Suprapubic skin (tissue), 4 donors: ENCODE results near the gene RPH3AL. TPM values are rescaled to one million over a fixed set of nuclear protein-coding genes. Genes with fewer than 3 reads are reported as not detected.

Source experiments
- DNase-seq, 2 donors: peaks; one replicate each; pipeline ENCODE4 v3.0.0-alpha.2; 2019; ENCODE audit warnings: low spot score in 2 of 2
- H3K27ac ChIP-seq: fragments of 200-600 bp; sonication (generic); one replicate; pipeline ENCODE4 v1.5.1; 2019
- H3K27me3 ChIP-seq: fragments of 200-600 bp; sonication (generic); one replicate; pipeline ENCODE4 v1.5.1; 2019
- H3K36me3 ChIP-seq: fragments of 200-600 bp; sonication (generic); one replicate; pipeline ENCODE4 v1.5.1; 2019
- H3K4me1 ChIP-seq: fragments of 200-600 bp; sonication (generic); one replicate; pipeline ENCODE4 v1.5.1; 2019
- H3K4me3 ChIP-seq: fragments of 200-600 bp; sonication (generic); one replicate; pipeline ENCODE4 v1.5.1; 2019; ENCODE audit warnings: mild to moderate bottlenecking
- H3K9me3 ChIP-seq: fragments of 200-600 bp; sonication (generic); one replicate; pipeline ENCODE4 v1.5.1; 2019
- EP300 ChIP-seq: sonication (generic); formaldehyde crosslinking; IDR thresholded peaks from one replicate; pipeline ENCODE4 v1.6.1; 2017; ENCODE audit warnings: antibody characterized with exemption
- POLR2A ChIP-seq, 2 donors: fragments of 450-650 bp; IDR thresholded peaks; one replicate each; pipeline ENCODE4 v1.6.1; 2017; ENCODE audit warnings: antibody characterized with exemption in 2 of 2, mild to moderate bottlenecking in 2 of 2, moderate library complexity in 2 of 2
- POLR2AphosphoS5 ChIP-seq, 3 donors: sonication (generic); formaldehyde crosslinking; IDR thresholded peaks; one replicate each; pipeline ENCODE4 v1.6.1; 2017; ENCODE audit warnings: antibody characterized with exemption in 3 of 3
- WGBS: methylation state at CpG from one replicate; pipeline ENCODE4 v1.1.5; 2018; 5-methylcytosine and 5-hydroxymethylcytosine counted together
- total RNA-seq, 4 donors: library from RNA; depleted of rRNA; stranded (reverse); fragments of >200 nt; gene quantifications; one replicate each; pipeline ENCODE4 v1.1.0, GENCODE V29; 2016
- TF ChIP-seq, protein P1 (sequence below), 2 donors: fragments of 200-600 bp in 1 of 2; fragments of 450-650 bp in 1 of 2; sonication (generic) in 1 of 2; IDR thresholded peaks; one replicate each; pipeline ENCODE4 v1.5.1; 2016 to 2019; ENCODE audit warnings: antibody characterized with exemption in 2 of 2, mild to moderate bottlenecking in 1 of 2, moderate library complexity in 1 of 2

Gene RPH3AL
- total RNA-seq, 4 donors from 2014 or later = 1.7 to 39.5 (median 10.9) TPM

DNA sequence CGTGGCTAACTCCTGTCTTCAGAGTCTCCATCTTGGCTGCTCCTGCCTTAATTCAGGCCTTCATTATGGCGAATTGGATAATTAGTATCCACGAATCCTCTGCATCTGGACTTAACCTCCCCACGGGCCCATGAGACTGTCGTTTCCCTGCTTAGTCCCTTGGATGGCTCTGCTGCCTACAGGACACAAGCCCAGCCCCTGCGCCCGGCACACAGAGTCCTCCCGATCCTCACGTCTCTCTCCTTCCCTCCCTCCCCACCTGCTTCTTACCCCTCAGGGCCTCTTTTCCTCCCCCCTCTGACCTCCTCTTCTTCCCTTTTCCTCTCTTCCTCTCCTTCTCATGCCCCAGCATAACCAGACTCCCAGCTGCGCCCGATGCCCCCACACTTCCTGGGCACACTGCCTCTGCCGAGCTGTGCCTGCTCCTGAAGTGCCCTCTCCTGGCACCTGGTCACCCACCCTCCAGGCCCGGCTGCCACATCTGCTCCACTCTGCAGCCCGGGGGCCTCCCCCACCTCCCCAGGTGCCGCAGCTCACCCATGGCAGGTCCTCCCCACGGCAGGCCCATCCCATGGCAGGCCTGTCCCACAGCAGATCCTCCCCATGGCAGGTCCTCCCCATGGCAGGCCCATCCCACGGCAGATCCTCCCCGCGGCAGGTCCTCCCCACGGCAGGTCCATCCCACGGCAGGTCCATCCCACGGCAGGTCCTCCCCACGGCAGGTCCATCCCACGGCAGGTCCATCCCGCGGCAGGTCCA is 45.9 kb downstream of the RPH3AL start:
- no peak for DNase-seq
- Histone ChIP-seq H3K9me3 (no peaks in the 10 kb centered on the region), H3K4me1 (peaks cover 10% of the 10 kb centered on the region), H3K27me3 (no peaks in the 10 kb centered on the region), H3K4me3 (no peak overlapping the region), H3K27ac (no peak overlapping the region), H3K36me3 (no peaks in the 10 kb centered on the region)
- no peak for TF ChIP-seq EP300
- TF ChIP-seq POLR2A (IDR thresholded peaks at IDR 0.05) = no peak
- TF ChIP-seq POLR2AphosphoS5 (IDR thresholded peaks at IDR 0.05) = no peak
- TF ChIP-seq, protein P1, sequence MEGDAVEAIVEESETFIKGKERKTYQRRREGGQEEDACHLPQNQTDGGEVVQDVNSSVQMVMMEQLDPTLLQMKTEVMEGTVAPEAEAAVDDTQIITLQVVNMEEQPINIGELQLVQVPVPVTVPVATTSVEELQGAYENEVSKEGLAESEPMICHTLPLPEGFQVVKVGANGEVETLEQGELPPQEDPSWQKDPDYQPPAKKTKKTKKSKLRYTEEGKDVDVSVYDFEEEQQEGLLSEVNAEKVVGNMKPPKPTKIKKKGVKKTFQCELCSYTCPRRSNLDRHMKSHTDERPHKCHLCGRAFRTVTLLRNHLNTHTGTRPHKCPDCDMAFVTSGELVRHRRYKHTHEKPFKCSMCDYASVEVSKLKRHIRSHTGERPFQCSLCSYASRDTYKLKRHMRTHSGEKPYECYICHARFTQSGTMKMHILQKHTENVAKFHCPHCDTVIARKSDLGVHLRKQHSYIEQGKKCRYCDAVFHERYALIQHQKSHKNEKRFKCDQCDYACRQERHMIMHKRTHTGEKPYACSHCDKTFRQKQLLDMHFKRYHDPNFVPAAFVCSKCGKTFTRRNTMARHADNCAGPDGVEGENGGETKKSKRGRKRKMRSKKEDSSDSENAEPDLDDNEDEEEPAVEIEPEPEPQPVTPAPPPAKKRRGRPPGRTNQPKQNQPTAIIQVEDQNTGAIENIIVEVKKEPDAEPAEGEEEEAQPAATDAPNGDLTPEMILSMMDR (IDR thresholded peaks at IDR 0.05) = no peak
- WGBS = 88% methylated on average over 22 of the region's 26 CpGs

DNA sequence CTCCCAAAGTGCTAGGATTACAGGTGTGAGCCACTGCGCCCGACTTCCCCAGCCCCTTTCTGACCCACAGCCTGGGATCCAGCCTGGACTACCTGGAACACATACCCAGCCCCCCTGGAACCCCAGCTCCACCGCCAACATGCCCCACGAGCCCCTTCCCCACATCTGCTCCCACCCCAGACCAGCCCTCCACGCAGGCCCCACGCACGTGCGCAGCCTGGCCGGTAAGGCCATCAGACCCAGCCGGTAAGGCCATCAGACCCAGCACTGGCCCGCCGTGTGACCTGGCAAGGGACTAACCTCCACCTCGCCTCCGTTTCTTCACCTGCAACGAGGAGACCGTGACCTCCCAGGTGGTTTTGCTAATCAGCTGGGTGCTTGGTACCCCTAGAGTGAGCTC is 46.5 kb downstream of the RPH3AL start:
- no peak for DNase-seq
- H3K27me3 ChIP-seq = no peaks in the 10 kb centered on the region
- H3K36me3 ChIP-seq = no peaks in the 10 kb centered on the region
- H3K4me3 ChIP-seq = no peak overlapping the region
- no peaks in the 10 kb centered on the region for H3K9me3 ChIP-seq
- peaks cover 10% of the 10 kb centered on the region for H3K4me1 ChIP-seq
- TF ChIP-seq, protein P1 (IDR thresholded peaks at IDR 0.05) = no peak
- TF ChIP-seq EP300 = no peak
- TF ChIP-seq POLR2AphosphoS5 (IDR thresholded peaks at IDR 0.05) = no peak
- no peak for TF ChIP-seq POLR2A (IDR thresholded peaks at IDR 0.05)
- H3K27ac ChIP-seq = no peak overlapping the region
- 97% methylated on average over 8 of the region's 16 CpGs for WGBS

DNA sequence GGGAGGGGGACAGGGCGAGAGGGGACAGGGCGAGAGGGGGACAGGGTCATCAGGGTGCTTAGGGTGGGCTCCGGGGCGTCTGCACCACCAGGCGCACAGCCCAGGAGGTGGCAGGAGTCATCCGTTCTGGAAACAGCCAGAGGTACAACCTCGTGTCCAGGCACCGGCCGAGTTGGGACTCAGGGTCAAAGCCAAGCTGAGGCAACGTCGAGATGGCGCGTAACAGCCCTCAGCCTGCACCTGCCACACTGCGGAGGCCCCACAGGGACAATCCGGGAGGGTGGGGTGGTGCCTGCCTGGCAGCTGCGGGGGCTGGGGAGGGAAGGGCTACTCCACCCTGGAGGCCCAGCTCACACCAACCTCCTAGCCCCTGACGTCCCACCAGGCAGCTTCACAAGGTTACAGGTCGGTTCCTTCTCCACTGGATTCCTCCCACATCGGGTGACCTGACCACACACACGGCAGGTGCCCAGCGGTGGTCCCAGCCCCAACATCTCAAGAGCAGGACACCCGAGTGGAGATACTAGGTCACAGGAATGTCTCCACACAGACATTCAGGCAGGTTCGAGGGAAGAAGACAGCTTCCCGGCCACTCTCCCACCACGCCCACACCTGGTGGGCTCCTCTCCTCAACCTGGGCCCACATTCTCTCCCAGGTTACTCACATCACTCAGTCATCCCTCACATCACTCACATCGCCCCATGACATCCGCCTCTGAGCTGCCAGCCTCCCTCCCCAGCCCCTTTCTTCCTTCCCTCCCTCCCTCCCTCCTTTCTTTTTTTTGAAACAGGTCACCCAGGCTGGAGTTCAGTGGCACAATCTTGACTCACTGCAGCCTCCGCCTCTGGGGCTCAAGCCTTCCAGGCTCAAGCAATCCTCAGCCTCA is 47.3 kb downstream of the RPH3AL start:
- Histone ChIP-seq H3K36me3 (no peaks in the 10 kb centered on the region), H3K4me3 (no peak overlapping the region), H3K9me3 (no peaks in the 10 kb centered on the region), H3K4me1 (peaks cover 10% of the 10 kb centered on the region), H3K27ac (no peak overlapping the region), H3K27me3 (no peaks in the 10 kb centered on the region)
- DNase-seq = no peak
- TF ChIP-seq, protein P1 (IDR thresholded peaks at IDR 0.05) = no peak
- no peak for TF ChIP-seq POLR2AphosphoS5 (IDR thresholded peaks at IDR 0.05)
- no peak for TF ChIP-seq POLR2A (IDR thresholded peaks at IDR 0.05)
- WGBS = 85% methylated on average over 19 of the region's 28 CpGs

DNA sequence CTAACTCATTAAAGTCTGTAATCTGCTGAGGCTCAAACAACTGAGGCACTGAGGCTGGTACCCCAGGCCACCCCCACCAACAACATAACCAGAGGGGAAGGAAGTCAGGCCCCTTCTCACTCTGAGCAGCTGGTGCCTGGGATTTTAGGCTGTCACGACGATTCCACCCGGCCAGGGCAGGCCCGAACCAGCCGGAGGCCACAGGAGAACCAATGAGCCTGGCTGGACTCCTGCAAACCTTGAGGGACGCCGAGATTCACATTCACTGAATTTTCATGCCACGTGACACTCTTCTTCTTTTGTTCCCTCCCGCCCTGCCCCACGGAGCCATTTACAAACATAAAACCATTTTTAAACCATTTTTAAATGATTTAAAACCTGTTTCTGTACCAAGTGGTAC is 48.1 kb downstream of the RPH3AL start:
- Histone ChIP-seq H3K4me3 (no peak overlapping the region), H3K9me3 (no peaks in the 10 kb centered on the region), H3K27ac (no peak overlapping the region), H3K27me3 (no peaks in the 10 kb centered on the region), H3K36me3 (no peaks in the 10 kb centered on the region), H3K4me1 (peaks cover 10% of the 10 kb centered on the region)
- TF ChIP-seq POLR2A (IDR thresholded peaks at IDR 0.05) = no peak
- TF ChIP-seq POLR2AphosphoS5 (IDR thresholded peaks at IDR 0.05) = no peak
- TF ChIP-seq, protein P1 (IDR thresholded peaks at IDR 0.05) = no peak
- TF ChIP-seq EP300 = no peak
- DNase-seq = no peak
- 59% methylated on average over 10 of the region's 10 CpGs for WGBS

DNA sequence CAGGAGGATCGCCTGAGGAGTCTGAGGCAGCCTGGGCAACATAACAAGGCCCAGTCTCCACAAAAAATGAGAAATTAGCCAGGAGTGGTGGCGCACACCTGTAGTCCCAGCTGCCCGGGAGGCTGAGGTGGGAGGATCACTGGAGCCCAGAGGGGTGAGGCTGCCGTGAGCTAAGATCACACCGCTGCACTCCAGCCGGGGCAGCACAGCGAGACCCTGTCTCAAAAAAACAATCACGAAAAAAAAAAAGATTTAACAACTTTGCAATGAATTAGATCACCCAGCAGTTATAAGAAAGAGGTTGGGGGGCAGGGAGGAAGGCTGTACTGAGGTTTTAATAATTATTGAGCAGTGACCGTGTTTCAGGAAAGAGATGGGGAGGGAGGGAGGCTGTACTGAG is 49.4 kb downstream of the RPH3AL start:
- TF ChIP-seq POLR2A (IDR thresholded peaks at IDR 0.05) (no peak), EP300 (no peak), POLR2AphosphoS5 (IDR thresholded peaks at IDR 0.05) (no peak)
- TF ChIP-seq, protein P1 (IDR thresholded peaks at IDR 0.05) = no peak
- 88% methylated on average over 9 of the region's 9 CpGs for WGBS
- no peak for DNase-seq
- Histone ChIP-seq H3K4me3 (no peak overlapping the region), H3K36me3 (no peaks in the 10 kb centered on the region), H3K4me1 (peaks cover 7% of the 10 kb centered on the region), H3K9me3 (no peaks in the 10 kb centered on the region), H3K27me3 (no peaks in the 10 kb centered on the region), H3K27ac (no peak overlapping the region)
